ENCODE data around the gene MRPL2. TPM values are rescaled to one million over a fixed set of nuclear protein-coding genes. Genes with fewer than 3 reads are reported as not detected.

The MRPL2 gene
- total RNA-seq, 1 donor, result 20.6 TPM

DNA sequence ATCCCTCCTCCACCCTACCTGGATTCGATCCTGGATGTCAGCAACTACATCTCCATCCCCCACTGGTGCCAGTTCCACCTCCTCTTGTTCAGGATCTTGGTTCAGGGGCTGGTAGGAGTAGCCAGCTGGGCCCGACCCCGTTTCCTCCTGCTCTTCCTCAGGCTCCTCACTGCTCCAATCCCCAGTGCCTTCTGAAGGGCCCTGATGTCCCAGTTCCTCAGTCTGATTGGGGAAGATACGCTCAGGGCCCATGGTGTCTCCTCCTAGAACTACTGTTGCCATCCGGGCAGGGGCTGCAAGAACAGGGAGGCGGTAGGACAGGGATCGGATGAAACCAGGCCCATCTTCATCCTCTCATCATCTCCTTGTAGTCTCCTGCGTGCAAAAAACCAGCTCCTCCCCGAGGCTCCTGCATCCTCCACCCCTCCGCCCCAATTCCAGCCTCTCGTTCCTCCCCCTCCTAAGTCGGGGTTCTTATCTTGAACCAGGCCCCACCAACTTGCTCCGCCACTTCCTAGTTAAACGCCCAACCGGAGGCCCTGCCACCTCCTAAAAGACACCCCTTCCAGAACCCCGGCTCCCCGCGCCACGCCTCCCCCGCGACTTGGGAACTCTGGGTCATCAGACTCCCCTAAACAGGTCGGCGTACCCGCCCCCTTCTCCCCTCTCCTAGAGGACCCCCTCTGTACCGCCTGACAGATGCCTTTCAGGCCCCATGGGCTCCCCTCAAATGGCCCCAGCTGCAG, 46.0 kb downstream of the MRPL2 start:
- Histone ChIP-seq H3K4me3 (ENCODE audit: insufficient read depth, low read length) (peak overlapping the region; percentile 98), H3K27me3 (ENCODE audit: insufficient read depth, low read length) (no peaks in the 10 kb centered on the region), H2AFZ (ENCODE audit: low read length) (peak overlapping the region; percentile 91), H3K36me3 (ENCODE audit: insufficient read depth, low read length) (peaks cover 53% of the 10 kb centered on the region), H3K4me2 (ENCODE audit: insufficient read depth, low read length) (peak overlapping the region; percentile 95), H3K9me3 (ENCODE audit: low read depth, low read length) (no peaks in the 10 kb centered on the region), H3K79me2 (ENCODE audit: insufficient read depth, low read length) (peaks cover 80% of the 10 kb centered on the region), H3K27ac (ENCODE audit: low read depth, low read length) (peak overlapping the region; percentile 57), H4K20me1 (ENCODE audit: insufficient read depth, low read length) (peaks cover 34% of the 10 kb centered on the region), H3K4me1 (ENCODE audit: insufficient read depth, low read length) (peaks cover 28% of the 10 kb centered on the region)
- peak; percentile 83 for DNase-seq (ENCODE audit: insufficient read length, low spot score, missing footprints)
- TF ChIP-seq, protein P1, sequence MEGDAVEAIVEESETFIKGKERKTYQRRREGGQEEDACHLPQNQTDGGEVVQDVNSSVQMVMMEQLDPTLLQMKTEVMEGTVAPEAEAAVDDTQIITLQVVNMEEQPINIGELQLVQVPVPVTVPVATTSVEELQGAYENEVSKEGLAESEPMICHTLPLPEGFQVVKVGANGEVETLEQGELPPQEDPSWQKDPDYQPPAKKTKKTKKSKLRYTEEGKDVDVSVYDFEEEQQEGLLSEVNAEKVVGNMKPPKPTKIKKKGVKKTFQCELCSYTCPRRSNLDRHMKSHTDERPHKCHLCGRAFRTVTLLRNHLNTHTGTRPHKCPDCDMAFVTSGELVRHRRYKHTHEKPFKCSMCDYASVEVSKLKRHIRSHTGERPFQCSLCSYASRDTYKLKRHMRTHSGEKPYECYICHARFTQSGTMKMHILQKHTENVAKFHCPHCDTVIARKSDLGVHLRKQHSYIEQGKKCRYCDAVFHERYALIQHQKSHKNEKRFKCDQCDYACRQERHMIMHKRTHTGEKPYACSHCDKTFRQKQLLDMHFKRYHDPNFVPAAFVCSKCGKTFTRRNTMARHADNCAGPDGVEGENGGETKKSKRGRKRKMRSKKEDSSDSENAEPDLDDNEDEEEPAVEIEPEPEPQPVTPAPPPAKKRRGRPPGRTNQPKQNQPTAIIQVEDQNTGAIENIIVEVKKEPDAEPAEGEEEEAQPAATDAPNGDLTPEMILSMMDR (IDR thresholded peaks at IDR 0.05; ENCODE audit: extremely low read depth, low read depth, low read length), result no peak

DNA sequence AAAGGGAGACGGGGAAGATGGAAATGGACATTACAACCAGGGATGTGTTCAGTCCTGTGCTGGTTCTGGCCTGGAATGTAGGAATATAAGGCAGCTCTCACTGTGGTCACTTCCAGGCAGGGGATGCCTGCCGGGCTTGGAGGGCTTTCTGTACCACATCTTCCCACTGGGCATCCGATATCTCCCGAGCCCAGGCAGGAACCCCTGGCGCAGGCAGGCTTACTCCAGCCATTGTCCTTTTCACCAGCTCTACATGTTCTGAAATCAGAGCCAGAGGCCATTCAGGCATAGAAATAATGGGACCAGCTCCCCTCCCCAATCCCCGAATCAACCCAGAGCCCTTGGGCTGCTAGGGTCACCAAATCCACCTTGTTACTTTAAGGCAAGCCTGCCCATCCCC, 46.9 kb downstream of the MRPL2 start:
- DNase-seq (ENCODE audit: insufficient read length, low spot score, missing footprints), result no peak
- H4K20me1 ChIP-seq (ENCODE audit: insufficient read depth, low read length), result peaks cover 29% of the 10 kb centered on the region
- no peaks in the 10 kb centered on the region for H3K9me3 ChIP-seq (ENCODE audit: low read depth, low read length)
- H3K36me3 ChIP-seq (ENCODE audit: insufficient read depth, low read length), result peaks cover 53% of the 10 kb centered on the region
- no peaks in the 10 kb centered on the region for H3K27me3 ChIP-seq (ENCODE audit: insufficient read depth, low read length)
- H3K4me1 ChIP-seq (ENCODE audit: insufficient read depth, low read length), result peaks cover 28% of the 10 kb centered on the region
- no peak overlapping the region for H3K27ac ChIP-seq (ENCODE audit: low read depth, low read length)
- TF ChIP-seq, protein P1 (IDR thresholded peaks at IDR 0.05; ENCODE audit: extremely low read depth, low read depth, low read length), result no peak
- peak overlapping the region; percentile 95 for H3K4me2 ChIP-seq (ENCODE audit: insufficient read depth, low read length)
- H2AFZ ChIP-seq (ENCODE audit: low read length), result no peak overlapping the region
- H3K4me3 ChIP-seq (ENCODE audit: insufficient read depth, low read length), result peak overlapping the region; percentile 98
- peaks cover 71% of the 10 kb centered on the region for H3K79me2 ChIP-seq (ENCODE audit: insufficient read depth, low read length)

DNA sequence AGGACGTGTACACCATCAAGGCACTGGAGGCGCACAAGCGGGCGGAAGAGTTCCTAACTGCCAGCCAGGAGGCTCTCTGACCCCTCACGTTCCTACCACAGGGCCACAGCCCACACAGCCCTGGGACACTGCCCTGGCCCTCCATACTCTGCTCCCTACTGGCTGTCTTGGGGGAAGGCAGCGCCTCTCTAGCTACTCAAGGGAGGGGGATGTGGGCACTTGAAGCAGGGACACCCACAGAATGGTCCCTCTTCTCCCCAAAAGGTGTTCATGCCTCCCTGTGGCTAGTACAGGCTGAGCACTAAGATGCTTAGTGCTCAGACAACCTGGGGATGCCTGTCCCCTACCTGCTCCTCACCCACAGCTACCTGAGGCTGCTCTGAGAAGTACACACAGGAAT, 48.0 kb downstream of the MRPL2 start:
- Histone ChIP-seq H3K4me3 (ENCODE audit: insufficient read depth, low read length) (no peak overlapping the region), H3K4me1 (ENCODE audit: insufficient read depth, low read length) (peaks cover 22% of the 10 kb centered on the region), H4K20me1 (ENCODE audit: insufficient read depth, low read length) (peaks cover 18% of the 10 kb centered on the region), H3K27me3 (ENCODE audit: insufficient read depth, low read length) (no peaks in the 10 kb centered on the region), H3K36me3 (ENCODE audit: insufficient read depth, low read length) (peaks cover 53% of the 10 kb centered on the region), H3K4me2 (ENCODE audit: insufficient read depth, low read length) (no peak overlapping the region), H3K79me2 (ENCODE audit: insufficient read depth, low read length) (peaks cover 59% of the 10 kb centered on the region), H3K9me3 (ENCODE audit: low read depth, low read length) (no peaks in the 10 kb centered on the region), H2AFZ (ENCODE audit: low read length) (no peak overlapping the region), H3K27ac (ENCODE audit: low read depth, low read length) (no peak overlapping the region)
- TF ChIP-seq, protein P1 (IDR thresholded peaks at IDR 0.05; ENCODE audit: extremely low read depth, low read depth, low read length), result no peak
- DNase-seq (ENCODE audit: insufficient read length, low spot score, missing footprints), result no peak

DNA sequence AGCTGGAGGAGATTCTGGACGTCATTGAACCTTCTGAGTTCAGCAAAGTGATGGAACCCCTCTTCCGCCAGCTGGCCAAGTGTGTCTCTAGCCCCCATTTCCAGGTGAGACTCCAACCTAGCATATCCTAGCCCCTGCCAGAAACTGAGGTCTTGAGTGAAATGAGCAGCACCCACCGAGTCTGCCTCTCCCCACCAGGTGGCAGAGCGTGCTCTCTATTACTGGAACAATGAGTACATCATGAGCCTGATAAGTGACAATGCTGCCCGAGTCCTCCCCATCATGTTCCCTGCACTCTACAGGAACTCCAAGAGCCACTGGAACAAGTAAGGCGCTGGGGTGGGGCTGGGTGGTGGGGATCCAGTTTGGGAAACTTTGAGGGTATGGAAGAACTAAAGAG, 50.1 kb downstream of the MRPL2 start:
- DNase-seq (ENCODE audit: insufficient read length, low spot score, missing footprints), result peak; percentile 90
- peaks cover 57% of the 10 kb centered on the region for H3K36me3 ChIP-seq (ENCODE audit: insufficient read depth, low read length)
- H3K4me1 ChIP-seq (ENCODE audit: insufficient read depth, low read length), result peaks cover 10% of the 10 kb centered on the region
- TF ChIP-seq, protein P1 (IDR thresholded peaks at IDR 0.05; ENCODE audit: extremely low read depth, low read depth, low read length), result peak; percentile 62
- no peak overlapping the region for H3K4me2 ChIP-seq (ENCODE audit: insufficient read depth, low read length)
- H3K27ac ChIP-seq (ENCODE audit: low read depth, low read length), result no peak overlapping the region
- peaks cover 38% of the 10 kb centered on the region for H3K79me2 ChIP-seq (ENCODE audit: insufficient read depth, low read length)
- no peak overlapping the region for H2AFZ ChIP-seq (ENCODE audit: low read length)
- H3K27me3 ChIP-seq (ENCODE audit: insufficient read depth, low read length), result no peaks in the 10 kb centered on the region
- no peak overlapping the region for H3K4me3 ChIP-seq (ENCODE audit: insufficient read depth, low read length)
- H3K9me3 ChIP-seq (ENCODE audit: low read depth, low read length), result no peaks in the 10 kb centered on the region
- H4K20me1 ChIP-seq (ENCODE audit: insufficient read depth, low read length), result peaks cover 7% of the 10 kb centered on the region

Measured in osteoblast (primary cell).